COR-L47 (cell line): ENCODE measurements around the gene SMAP1.
A peak's percentile ranks its signal among the peaks of the same experiment; 100 is the strongest.

Source experiments
- DNase-seq: peaks from one replicate; lab custom pipeline; 2025; lab: John Stamatoyannopoulos, UW

SMAP1 gene

GRCh38 chr6:70684794-70685493, 17.3 kb downstream of the SMAP1 start:
- DNase-seq, result no peak

- DNase-seq, result no peak
Observed at GRCh38 chr6:70685494-70686180, 18.0 kb downstream of the SMAP1 start.

DNA sequence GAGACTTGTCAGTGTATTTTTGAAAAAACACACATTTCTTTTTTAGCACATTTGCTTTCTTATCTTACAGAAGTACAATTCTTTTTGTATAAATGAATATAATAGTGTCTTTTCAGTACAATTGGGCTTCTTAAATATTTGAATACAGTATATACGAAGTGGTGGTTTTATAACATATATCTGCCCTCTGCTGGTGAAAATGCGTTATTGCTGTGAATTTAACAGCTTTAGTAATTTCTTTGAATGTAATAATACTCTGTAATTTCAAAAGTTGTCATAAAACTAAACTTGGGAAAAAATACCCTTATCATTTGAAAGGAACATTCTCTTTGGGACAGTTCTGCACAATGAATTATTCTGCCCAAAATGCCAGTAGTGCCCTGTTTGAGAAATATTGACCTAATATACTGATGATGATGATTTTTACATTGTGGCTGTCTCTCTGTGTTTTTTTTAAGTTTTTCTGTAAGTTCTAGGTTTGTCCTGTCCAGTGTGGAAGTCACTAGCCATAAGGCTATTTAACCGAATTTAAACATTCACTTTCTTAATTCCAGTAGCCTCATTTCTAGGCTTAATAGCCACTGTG, 19.0 kb downstream of the SMAP1 start:
- peak; percentile 2 for DNase-seq

- DNase-seq, result no peak
Observed at GRCh38 chr6:70693887-70694286, 26.2 kb downstream of the SMAP1 start.

- DNase-seq, result no peak
Observed at GRCh38 chr6:70694371-70694770, 26.7 kb downstream of the SMAP1 start.

DNA sequence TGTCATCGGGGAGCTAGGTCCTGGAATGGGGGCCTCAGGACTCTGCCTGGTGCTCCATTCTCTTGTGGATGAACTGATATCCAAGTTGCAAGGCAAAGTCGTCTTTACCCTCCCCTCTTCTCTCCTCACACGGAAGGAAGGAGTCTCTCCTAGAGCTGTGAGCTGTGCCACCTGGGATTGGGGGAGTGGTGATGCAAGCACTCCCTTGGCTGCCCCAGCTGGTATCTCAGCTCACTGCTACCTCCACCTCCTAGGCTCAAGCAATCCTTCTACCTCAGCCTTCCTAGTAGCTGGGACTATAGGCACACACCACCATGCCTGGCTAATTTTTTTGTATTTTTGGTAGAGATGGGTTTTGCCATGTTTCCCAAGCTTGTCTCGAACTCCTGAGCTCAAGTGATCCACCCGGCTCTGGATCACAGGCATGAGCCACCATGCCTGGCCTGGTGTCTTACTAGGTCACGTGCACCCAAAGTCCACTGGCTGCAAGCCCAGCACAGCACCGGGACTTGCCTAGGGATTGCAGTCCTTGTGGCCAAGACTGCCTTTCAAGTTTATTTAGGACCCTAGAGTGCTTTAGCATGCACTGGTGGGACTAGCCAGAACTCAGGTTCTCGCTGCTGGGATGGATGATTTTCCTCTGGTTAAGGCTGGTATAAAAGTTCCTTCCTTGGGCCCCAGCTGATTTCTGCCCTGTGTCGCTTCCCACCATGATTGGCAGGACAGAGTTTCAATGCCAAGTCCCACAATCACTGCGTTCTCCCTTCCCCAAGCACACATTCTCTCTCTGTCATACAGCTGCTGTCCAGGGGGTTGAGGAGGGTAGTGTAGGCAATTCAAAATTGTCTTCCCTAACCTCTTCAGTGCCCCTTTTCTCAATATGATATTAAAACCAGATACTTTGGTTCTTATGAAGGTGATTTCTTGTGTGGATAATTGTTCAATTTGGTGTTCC, 33.5 kb downstream of the SMAP1 start:
- DNase-seq, result no peak

DNA sequence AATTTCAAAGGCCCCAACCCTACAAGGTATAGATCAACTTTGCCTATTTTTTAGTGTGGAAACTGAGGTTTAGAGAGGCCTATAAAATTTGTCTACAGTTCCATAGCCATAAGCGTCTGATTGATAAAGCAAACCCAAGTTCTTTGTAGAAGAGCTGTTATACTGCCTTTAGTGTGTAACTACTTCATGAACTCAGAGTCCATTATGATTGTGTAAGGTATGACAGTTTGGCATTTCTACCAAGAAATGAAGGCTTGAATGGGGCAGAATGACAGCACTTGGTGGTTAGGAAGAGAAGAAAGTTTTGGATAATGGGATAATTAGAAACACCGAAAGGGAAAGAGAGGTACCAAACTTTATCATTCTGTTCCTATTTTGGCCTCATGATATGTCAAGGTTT, 38.1 kb downstream of the SMAP1 start:
- no peak for DNase-seq

DNA sequence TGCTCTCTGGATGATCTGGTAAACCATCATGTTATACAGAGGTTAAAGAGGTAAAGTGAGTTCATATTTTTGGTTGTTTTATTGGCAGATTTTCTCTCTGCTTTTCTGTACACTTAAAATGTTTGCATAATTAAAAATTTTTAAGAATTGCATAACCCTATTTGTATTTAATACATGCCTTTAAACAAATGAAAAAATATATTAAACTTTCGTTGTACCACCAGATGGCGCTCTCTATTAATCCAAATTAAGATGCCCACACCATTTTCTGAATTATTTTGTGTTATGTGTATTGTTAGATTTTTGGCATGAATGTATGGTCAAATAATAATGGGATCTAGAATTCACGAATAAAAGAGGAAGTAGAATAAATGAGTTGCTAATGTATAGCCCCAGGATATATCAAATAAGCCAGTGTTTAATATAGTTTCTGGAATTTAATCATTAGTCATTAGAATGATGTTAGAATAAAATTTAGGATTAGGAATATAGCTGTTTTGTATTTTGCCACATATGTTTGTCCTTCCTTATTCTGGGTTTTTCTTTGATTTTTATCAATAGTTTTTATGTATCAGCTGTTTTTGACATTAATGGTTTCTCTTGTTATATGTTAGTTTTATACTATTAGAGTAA, 38.9 kb downstream of the SMAP1 start:
- DNase-seq, result peak; percentile 63

- DNase-seq, result no peak
Observed at GRCh38 chr6:70707893-70708292, 40.2 kb downstream of the SMAP1 start.

DNA sequence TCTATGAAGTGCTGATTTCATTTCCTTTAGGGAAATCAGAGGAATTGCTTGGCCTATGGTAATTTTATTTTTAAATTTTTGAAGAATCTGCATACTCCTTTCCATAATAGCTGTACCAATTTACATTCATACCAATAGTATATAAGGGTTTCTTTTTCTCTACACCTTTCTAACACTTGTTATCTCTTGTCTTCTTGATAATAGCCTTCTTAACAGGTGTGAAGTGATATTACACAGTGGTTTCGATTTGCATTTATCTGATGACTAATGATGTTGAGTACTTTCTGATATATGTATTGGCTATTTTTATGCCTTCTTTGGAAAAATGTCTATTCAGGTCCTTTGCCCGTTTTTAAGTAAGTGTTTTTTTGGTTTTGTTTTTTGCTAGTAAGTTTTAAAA, 40.8 kb downstream of the SMAP1 start:
- no peak for DNase-seq

- DNase-seq, result no peak
Observed at GRCh38 chr6:70709826-70710225, 42.1 kb downstream of the SMAP1 start.

DNA sequence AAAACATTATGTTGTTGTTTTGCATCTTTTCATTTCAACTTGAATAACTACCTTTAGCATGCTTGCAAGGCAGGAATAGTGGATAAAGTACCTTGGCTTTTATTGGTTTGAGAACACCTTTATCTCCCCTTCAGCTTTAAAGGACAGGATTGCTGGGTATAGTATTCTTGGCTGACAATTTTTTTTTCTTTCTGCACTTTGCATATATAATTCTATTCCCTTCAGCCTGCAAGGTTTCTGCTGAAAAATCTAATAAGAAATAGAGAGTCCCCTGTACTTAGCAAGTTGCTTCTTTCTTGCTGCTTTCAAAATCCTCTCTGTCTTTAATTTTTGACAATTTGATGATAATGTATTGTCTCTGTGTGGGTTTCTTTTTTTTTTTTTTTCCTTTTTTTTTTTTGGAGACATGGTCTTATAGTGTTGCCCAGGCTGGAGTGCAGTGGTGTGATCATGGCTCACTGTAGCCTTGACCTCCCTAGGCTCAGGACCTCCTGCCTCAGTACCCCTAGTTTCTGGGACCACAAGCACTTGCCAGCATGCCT, 47.1 kb downstream of the SMAP1 start:
- DNase-seq, result no peak

DNA sequence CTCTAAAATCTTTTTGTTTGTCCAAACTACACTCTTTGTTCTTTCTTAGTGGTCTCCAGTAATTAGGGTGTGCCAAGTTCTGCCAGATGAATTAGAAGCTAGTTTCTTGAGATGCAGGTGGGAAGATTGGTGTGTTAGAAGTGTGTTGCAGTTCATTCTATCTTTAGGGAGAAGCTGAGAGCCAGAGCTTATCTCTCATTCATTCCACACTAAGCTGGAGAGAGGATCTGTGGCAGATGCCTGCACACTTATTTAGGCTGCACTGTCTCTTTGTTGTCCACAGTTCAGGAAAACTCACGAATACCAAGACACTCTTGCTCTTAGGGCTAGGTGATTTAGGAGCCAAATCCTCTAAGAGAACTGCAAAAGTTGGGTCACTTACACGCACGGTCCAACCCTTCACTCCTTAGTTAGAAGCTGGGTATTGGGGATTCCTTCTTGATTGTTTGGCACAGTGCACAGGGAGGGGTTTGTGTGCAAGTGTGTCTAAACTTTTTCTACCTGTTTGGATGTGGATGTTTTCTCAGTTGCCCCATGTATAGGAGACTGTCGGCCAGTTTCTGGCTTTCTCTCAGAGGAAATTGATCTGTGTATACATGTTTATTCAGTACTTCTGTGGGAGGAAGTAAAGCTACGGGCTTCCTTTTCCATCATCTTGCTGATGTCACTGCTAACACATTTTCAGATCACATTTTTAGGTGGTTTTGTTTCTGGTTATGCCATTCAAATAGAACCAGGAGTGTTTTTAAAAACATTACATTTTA, 49.5 kb downstream of the SMAP1 start:
- DNase-seq, result no peak

- DNase-seq, result no peak
Observed at GRCh38 chr6:70724524-70724923, 56.8 kb downstream of the SMAP1 start.

DNA sequence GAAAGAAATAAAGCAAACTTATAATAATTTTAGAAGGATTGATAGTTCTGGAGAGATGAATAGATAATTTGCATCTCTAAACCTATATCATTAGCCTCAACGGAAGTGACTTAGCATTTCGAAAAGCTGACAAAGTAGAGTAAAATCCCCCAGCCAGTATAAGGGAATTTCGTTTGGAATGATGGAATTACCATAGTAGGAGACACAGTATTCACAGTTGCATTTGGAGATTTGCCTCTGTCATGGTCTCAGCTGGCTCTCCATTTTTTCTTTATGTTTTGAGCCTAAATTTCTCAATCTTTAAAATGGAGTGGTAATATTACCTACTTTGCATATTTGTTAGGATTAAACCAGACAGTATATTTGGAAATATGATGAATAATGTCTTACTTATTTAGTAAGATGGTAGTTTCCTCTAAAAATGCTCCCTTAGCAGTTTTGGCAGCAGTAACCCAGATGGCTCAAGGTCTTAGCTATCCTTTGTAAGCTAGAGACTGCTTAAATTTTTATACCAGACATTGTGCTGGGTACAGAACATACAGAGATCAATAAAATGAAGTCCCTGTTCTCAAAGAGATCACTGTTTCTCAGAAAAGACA, 58.2 kb downstream of the SMAP1 start:
- no peak for DNase-seq

DNA sequence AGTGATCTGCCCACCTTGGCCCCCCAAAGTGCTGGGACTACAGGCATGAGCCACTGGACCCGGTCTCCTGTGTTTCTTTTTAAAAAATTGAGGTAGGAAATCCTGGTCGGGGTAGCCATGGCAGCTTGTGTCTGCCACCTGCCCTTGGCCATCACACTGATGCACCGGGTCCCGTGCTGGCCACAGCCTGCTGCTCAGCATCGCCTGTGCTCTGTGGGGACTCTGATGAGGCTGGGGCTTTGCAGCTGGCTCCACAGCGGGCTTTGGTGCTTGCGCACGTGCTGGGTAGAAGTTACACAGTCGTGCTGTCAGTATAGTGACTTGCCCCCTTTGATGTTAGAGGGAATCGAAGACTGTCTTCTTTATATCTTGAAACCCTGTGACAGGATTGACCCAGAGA, 66.7 kb downstream of the SMAP1 start:
- DNase-seq, result no peak

DNA sequence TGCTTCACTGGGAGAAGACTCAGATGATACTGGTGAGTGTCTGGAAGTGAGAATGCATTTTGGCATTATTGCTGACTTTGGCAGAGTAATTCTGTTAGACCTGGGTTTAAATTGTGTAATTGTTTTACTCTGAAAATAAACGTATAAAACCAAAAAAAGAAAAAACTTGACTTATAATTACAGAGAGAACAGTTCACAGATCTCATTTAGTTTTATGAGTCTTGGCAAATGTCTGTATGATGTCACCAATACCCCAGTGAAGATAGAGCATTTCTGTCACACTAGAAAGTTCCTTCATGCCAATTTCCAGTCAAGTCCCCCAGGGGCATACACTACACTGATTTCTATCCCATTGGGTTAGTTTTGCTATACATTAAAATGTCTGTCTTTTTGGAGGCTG, 67.3 kb downstream of the SMAP1 start:
- no peak for DNase-seq

DNA sequence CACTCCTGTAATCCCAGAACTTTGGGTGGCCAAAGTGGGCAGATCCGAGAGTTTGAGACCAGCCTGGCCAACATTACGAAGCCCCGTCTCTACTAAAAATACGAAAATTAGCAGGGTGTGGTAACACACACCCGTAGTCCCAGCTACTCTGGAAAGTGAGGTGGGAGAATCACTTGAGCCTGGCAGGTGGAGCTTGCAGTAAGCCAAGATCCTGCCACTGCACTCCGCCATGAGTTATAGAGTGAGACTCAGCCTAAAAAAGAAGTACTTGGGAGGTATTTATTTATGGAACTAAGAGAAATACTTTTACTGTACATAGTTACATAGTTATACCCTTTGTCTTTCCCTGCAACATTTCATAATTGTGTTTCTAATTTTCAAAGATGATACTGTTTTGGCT, 67.8 kb downstream of the SMAP1 start:
- DNase-seq, result no peak

DNA sequence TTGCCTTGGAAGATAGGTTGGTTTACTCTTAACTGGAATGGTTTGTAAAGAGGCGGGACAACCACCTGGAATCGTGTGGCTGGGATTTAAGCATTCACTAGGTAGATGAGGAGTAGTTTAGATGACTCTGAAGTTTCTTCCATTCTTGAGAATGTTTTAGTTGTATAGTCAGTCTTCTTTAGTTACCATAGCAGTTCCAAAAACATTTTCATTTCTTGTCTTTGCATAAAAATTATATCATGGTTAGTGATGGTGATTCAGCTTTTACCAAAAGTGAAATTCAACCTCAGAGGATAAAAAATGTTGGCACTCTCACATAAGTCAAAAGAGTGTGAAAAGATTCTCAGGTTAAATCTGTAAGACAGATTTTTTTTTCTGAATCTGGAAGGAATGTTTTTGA, 70.3 kb downstream of the SMAP1 start:
- DNase-seq, result no peak

- no peak for DNase-seq
Observed at GRCh38 chr6:70739534-70739933, 71.9 kb downstream of the SMAP1 start.
